BLaER1 treated with 17β-estradiol and CSF1 and Interleukin-3, amounts not matched to agents 10 nM and 100 nM (cell line): ENCODE measurements around the gene RASAL1.

Experiments
- H3K27ac ChIP-seq, 11 experiments: shearing (Covaris generic); formaldehyde crosslinking; 2 replicates each; pipeline ENCODE4 v1.8.1; 2022
- H3K27me3 ChIP-seq, 11 experiments: shearing (Covaris generic); formaldehyde crosslinking; 2 replicates each; pipeline ENCODE4 v1.8.1; 2022
- H3K36me3 ChIP-seq, 11 experiments: shearing (Covaris generic); formaldehyde crosslinking; 2 replicates each; pipeline ENCODE4 v1.8.1; 2022
- H3K4me1 ChIP-seq, 10 experiments: shearing (Covaris generic); formaldehyde crosslinking; 2 replicates each; pipeline ENCODE4 v1.8.1; 2022
- H3K4me2 ChIP-seq, 11 experiments: shearing (Covaris generic); formaldehyde crosslinking; 2 replicates each; pipeline ENCODE4 v1.8.1; 2022
- H3K4me3 ChIP-seq, 10 experiments: shearing (Covaris generic); formaldehyde crosslinking; 2 replicates each; pipeline ENCODE4 v1.8.1; 2022
- H3K9ac ChIP-seq, 11 experiments: shearing (Covaris generic); formaldehyde crosslinking; 2 replicates each; pipeline ENCODE4 v1.8.1; 2022
- H3K9me3 ChIP-seq, 11 experiments: shearing (Covaris generic); formaldehyde crosslinking; replicated peaks in 1 of 11; 2 replicates each; pipeline ENCODE4 v1.8.1; 2022
- H4K20me1 ChIP-seq, 11 experiments: shearing (Covaris generic); formaldehyde crosslinking; 2 replicates each; pipeline ENCODE4 v1.8.1; 2022
- Cebpa-rat ChIP-seq, 11 experiments: shearing (Covaris generic); IDR thresholded peaks; 2 replicates each; pipeline ENCODE4 v1.8.1; 2022

Gene RASAL1

DNA sequence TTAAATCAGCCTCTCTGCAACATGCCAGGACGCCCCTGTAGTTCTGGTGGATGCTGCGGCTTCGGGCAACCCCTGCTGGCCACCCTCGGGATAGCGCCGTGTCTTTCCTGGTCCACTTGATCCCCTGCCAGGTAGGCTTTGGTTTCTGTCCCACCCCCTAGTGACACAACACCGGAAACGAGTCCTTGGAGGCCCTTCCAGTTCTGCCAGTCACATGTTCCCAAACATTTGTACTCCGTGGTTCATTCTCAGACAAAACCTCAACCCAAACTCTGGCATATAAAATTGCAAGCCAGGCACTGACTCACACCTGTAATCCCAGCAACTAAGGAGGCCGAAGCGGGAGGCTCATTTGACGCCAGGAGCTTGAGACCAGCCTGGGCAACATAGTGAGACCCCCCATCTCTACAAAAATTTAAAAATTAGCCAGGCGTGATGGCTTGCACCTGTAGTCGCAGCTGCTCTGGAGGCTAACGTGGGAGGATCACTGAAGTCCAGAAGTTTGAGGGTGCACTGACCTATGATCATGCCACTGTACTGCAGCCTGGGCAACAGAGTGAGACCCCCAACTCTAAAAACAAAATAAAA is 37.0 kb downstream of the RASAL1 start:
- peak overlapping the region in 10 of 11 experiments; percentile 10 to 48 (median 37); a peak in 17 of 22 replicates for H3K4me2 ChIP-seq

DNA sequence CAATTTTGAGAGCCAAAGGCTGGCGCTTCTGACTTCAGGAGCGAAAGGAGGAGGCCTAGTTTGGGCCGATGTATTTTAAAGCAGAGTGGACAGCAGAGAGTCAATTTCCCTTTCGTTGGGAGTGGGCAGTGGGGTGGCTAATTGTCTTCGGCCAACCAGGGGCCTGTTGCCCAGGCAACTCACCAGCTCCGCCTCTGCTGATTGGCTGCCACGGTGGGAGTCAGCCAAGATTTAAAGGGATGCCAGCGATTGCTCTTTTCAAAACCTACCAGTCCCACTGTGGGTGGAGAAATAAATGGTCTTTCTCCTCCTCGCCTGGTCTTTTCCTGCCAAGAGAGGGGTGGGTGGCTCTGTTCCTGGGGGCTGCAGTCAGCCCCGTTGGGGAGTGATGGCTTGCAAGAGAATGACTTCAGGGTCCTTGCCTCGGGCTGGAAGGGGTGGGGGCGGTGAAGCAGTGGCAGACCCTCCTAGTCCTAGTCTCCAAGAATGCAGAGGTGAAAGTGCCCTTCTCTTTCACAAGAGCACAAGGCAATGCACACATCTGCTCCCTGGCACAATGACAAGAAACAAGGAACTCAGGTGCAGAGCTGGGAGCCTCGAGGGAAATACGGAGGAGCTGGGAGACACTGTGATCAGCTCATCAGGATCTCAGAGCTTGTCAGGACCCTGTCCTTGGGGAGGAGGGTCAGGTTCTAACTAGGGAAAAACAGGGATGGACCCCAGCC is 37.7 kb downstream of the RASAL1 start:
- no peak overlapping the region for H3K9ac ChIP-seq
- TF ChIP-seq Cebpa-rat (IDR thresholded peaks at IDR 0.05) = no peak
- H3K4me1 ChIP-seq = peaks cover 9 to 54% (median 29%) of the 10 kb centered on the region in 10 experiments
- peaks cover 0 to 29% (median 12%) of the 10 kb centered on the region in 11 experiments; a peak in 11 of 22 replicates for H3K36me3 ChIP-seq
- H3K4me2 ChIP-seq = peak overlapping the region in 10 of 11 experiments; percentile 10 to 48 (median 37); a peak in 14 of 22 replicates
- no peaks in the 10 kb centered on the region for H3K9me3 ChIP-seq
- no peak overlapping the region for H3K4me3 ChIP-seq
- no peaks in the 10 kb centered on the region for H3K27me3 ChIP-seq
- H3K27ac ChIP-seq = no peak overlapping the region
- peaks cover 0 to 16% (median 0%) of the 10 kb centered on the region in 11 experiments; a peak in 4 of 22 replicates for H4K20me1 ChIP-seq

More for the DNA sequence above, 37.0 kb downstream of the RASAL1 start:
- H3K4me1 ChIP-seq = peaks cover 6 to 51% (median 26%) of the 10 kb centered on the region in 10 experiments
- H3K9ac ChIP-seq = no peak overlapping the region
- peaks cover 0 to 16% (median 0%) of the 10 kb centered on the region in 11 experiments; a peak in 4 of 22 replicates for H4K20me1 ChIP-seq
- TF ChIP-seq Cebpa-rat (IDR thresholded peaks at IDR 0.05) = no peak
- no peaks in the 10 kb centered on the region for H3K27me3 ChIP-seq
- H3K9me3 ChIP-seq = no peaks in the 10 kb centered on the region
- H3K36me3 ChIP-seq = peaks cover 0 to 32% (median 12%) of the 10 kb centered on the region in 11 experiments; a peak in 11 of 22 replicates
- no peak overlapping the region for H3K27ac ChIP-seq
- H3K4me3 ChIP-seq = no peak overlapping the region

DNA sequence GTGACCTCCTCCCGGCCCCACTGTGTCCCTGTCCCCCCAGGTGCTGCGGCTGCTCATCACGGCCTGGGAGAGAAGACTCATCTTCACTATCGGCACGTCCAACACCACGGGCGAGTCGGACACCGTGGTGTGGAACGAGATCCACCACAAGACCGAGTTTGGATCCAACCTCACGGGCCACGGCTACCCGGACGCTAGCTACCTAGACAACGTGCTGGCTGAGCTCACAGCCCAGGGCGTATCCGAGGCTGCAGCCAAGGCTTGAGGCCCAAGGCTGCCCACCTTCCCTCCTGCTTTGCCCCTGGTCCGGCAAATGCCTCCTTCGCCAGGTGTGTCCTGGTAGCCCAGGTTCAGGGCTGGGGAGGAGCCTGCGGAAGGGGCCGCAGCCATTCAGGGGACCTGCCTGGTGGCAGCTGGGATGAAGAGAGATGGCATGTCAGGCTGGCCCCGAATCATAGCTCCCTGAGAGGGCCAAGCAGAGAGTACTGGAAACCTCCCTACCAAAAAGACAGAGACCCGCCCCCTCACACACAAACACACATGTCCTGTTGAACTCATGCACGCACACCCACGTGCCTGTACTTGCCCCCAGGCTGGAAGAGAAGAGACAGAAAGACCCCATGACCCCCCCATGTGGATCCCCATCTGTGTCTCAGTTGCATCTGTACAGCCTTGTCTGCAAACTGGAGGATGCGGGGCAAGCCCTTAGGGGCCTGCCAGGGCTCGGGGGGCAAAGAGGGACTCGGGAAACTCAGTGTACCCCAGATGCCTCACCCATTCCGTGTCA is 38.7 kb downstream of the RASAL1 start:
- 0 out of 22 replicates have a peak overlapping the region, but pooled peaks of 1 of the 11 experiments have one; percentile 23 for H3K9ac ChIP-seq
- H3K4me3 ChIP-seq = no peak overlapping the region
- H3K27me3 ChIP-seq = no peaks in the 10 kb centered on the region
- peaks cover 0 to 29% (median 12%) of the 10 kb centered on the region in 11 experiments; a peak in 11 of 22 replicates for H3K36me3 ChIP-seq
- H3K9me3 ChIP-seq = no peaks in the 10 kb centered on the region
- TF ChIP-seq Cebpa-rat (IDR thresholded peaks at IDR 0.05) = no peak
- H3K4me2 ChIP-seq = no peak overlapping the region
- peaks cover 0 to 16% (median 0%) of the 10 kb centered on the region in 11 experiments; a peak in 7 of 22 replicates for H4K20me1 ChIP-seq
- H3K27ac ChIP-seq = no peak overlapping the region
- peaks cover 10 to 55% (median 35%) of the 10 kb centered on the region in 10 experiments for H3K4me1 ChIP-seq

DNA sequence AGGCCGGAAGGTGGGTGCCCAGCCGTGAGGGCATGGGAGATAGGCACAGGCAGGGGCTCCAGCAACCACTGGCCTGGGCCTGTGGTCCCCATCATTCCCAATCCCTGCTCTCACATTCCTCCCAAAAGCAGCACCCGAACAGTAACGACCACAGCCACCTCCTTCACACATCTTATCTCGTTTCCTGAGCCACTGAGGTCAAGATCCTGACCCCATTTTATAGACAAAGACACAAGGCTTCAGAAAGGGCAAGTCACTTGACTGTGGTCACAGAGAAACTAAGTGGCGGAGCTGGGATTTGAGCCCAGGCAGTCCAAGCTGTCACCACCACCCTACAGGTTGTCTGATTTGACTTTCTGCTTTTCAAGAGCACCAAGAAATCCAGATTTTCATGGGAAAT is 40.2 kb downstream of the RASAL1 start:
- TF ChIP-seq Cebpa-rat (IDR thresholded peaks at IDR 0.05) = no peak
- no peaks in the 10 kb centered on the region for H3K9me3 ChIP-seq
- no peak overlapping the region for H3K27ac ChIP-seq
- no peak overlapping the region for H3K4me3 ChIP-seq
- no peak overlapping the region for H3K4me2 ChIP-seq
- H3K9ac ChIP-seq = no peak overlapping the region
- no peaks in the 10 kb centered on the region for H3K27me3 ChIP-seq
- peaks cover 0 to 24% (median 12%) of the 10 kb centered on the region in 11 experiments; a peak in 11 of 22 replicates for H3K36me3 ChIP-seq
- H3K4me1 ChIP-seq = peaks cover 10 to 58% (median 43%) of the 10 kb centered on the region in 10 experiments
- H4K20me1 ChIP-seq = peaks cover 0 to 31% (median 5%) of the 10 kb centered on the region in 11 experiments; a peak in 8 of 22 replicates

DNA sequence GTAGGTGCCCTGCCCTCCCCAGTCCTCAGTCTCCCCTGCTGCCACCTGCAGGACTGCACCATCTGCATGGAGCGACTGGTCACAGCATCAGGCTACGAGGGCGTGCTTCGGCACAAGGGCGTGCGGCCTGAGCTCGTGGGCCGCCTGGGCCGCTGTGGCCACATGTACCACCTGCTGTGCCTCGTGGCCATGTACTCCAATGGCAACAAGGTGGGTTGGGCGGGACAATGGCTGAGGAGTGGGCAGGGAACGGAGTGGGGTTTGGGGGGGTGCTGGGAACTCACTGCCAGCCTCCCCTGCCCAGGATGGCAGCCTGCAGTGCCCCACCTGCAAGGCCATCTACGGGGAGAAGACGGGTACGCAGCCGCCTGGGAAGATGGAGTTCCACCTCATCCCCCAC is 40.8 kb downstream of the RASAL1 start:
- TF ChIP-seq Cebpa-rat (IDR thresholded peaks at IDR 0.05) = no peak
- no peak overlapping the region for H3K27ac ChIP-seq
- H3K36me3 ChIP-seq = peaks cover 0 to 24% (median 11%) of the 10 kb centered on the region in 11 experiments; a peak in 10 of 22 replicates

DNA sequence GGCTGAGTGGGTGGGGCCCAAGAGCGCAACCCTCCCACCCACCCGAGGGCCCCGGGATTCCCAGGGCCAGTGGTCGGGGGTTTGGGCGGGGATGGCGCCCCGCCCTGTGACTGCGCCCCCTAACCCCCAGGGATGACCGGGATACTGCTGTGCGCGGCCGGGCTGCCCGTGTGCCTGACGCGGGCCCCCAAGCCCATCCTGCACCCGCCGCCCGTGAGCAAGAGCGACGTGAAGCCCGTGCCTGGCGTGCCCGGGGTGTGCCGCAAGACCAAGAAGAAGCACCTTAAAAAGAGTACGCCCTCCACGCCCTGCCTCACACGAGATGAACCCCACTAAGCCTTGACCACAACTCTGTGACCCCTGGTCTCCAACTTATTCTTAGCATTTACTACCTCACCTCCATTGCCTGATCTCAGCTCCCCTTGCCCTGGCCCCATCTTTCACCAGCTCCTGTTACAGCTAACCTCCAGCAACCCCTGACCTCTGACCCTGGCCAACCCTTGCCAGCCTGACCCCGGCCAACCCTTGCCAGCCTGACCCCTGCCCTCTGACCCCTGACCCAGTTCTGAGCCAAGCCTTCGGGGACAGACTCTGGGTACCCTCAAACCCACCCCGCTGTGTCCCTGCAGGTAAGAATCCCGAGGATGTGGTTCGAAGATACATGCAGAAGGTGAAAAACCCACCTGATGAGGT is 42.0 kb downstream of the RASAL1 start:
- H3K9ac ChIP-seq = no peak overlapping the region
- no peaks in the 10 kb centered on the region for H3K27me3 ChIP-seq
- H3K4me3 ChIP-seq = peak overlapping the region in 1 of 10 experiments; percentile 46; a peak in 1 of 20 replicates
- H4K20me1 ChIP-seq = peaks cover 0 to 48% (median 9%) of the 10 kb centered on the region in 11 experiments; a peak in 8 of 22 replicates
- H3K36me3 ChIP-seq = peaks cover 0 to 24% (median 11%) of the 10 kb centered on the region in 11 experiments; a peak in 10 of 22 replicates
- H3K4me2 ChIP-seq = peak overlapping the region in 4 of 11 experiments; percentile 72 to 81 (median 75); a peak in 7 of 22 replicates
- TF ChIP-seq Cebpa-rat (IDR thresholded peaks at IDR 0.05) = no peak
- H3K9me3 ChIP-seq = no peaks in the 10 kb centered on the region
- no peak overlapping the region for H3K27ac ChIP-seq
- peaks cover 18 to 62% (median 55%) of the 10 kb centered on the region in 10 experiments for H3K4me1 ChIP-seq

More for the DNA sequence above, 40.8 kb downstream of the RASAL1 start:
- Histone ChIP-seq H3K4me1 (peaks cover 14 to 60% (median 50%) of the 10 kb centered on the region in 10 experiments), H3K4me3 (no peak overlapping the region), H3K27me3 (no peaks in the 10 kb centered on the region), H3K9me3 (no peaks in the 10 kb centered on the region), H3K4me2 (no peak overlapping the region), H3K9ac (no peak overlapping the region), H4K20me1 (peaks cover 0 to 36% (median 6%) of the 10 kb centered on the region in 11 experiments; a peak in 8 of 22 replicates)

DNA sequence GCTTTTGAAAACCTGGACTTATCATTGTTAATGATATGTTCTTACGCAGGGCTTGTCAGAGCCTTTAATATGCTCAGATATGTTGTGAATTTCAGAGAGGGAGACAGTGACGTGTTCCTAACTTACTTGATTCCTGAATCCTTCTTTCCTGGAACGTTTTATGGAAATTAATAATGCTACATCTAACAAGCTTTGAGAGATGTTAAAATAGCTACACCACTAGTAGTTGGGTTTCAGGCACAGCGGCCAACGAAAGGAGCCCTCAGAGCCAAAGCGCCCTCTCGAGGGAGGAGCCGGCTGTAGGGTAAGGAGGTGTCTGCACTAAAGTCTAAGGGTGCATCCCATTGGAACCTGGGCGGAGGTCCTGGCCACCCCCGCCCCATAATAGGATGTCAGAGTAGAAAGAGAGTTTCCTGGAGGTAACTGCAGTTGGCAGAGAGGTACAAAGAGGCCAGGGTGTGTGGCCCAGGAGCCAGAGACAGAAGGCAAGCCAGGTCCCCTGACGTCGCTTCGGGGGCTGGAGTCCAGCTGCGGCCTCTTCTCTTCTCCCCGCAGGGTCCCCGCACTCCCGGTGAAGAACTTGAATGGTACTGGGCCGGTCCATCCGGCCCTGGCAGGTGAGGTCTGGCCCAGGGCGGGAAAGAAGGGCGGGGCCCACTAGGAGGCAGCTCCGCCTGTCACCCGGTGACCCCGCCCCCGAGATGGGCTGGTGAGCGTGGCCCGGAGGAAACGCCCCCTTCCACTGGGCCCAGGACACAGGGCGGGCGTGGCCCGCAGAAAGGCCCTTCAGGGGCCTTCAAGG is 42.8 kb downstream of the RASAL1 start:
- Histone ChIP-seq H4K20me1 (peaks cover 0 to 46% (median 9%) of the 10 kb centered on the region in 11 experiments; a peak in 8 of 22 replicates), H3K4me3 (peak overlapping the region in 6 of 10 experiments; percentile 27 to 51 (median 38); a peak in 7 of 20 replicates), H3K9me3 (no peaks in the 10 kb centered on the region), H3K27ac (no peak overlapping the region), H3K9ac (no peak overlapping the region; a peak in 1 of 22 replicates), H3K36me3 (peaks cover 0 to 29% (median 11%) of the 10 kb centered on the region in 11 experiments; a peak in 10 of 22 replicates), H3K4me1 (peaks cover 14 to 61% (median 48%) of the 10 kb centered on the region in 10 experiments; a peak in 18 of 20 replicates), H3K27me3 (no peaks in the 10 kb centered on the region), H3K4me2 (peak overlapping the region; percentile 60 to 87 (median 74))
- TF ChIP-seq Cebpa-rat (IDR thresholded peaks at IDR 0.05) = no peak
